ENCODE measurements around the gene AMT.
"Not testable (repeated sequence)": the region's sequence is repeated elsewhere in the genome, so short reads cannot be mapped to it uniquely, and the experiment has no call there.

The AMT gene

DNA sequence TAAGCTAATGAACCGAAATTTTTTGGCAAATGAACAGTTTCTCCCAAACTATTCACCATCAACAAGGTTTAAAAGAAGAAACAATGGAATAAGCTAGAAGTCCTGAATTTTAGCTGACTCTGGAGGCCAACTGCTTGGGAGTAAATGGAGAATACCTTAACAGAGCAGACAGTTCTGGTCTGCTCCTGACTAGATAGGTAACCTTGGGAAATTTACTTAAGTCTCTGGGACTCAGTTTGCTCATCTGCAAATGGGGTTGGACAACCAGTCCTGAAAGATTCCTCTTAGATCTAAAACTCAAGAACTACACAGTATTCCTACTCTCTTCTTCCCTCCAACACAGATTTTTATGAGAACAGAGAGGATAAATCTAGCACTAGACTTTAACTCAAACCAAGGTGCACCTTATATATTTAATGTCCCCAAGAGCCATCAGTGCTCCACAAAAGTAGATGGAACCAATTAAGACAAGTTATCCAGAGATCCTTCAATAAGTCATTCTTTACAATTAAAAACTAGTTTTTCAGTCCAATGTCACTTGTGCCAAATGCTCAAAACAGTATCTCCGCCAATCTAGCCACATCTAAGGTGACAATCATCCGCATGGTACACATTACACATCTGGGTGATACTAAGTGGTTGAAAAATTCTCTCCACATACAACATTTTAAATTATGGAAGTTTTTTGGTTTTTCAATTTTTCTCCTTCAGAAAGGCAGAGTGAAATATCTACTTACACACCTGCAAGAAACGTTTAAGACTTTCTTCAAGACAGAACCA is 12.0 kb downstream of the AMT start:
- TF ChIP-seq, protein P1, sequence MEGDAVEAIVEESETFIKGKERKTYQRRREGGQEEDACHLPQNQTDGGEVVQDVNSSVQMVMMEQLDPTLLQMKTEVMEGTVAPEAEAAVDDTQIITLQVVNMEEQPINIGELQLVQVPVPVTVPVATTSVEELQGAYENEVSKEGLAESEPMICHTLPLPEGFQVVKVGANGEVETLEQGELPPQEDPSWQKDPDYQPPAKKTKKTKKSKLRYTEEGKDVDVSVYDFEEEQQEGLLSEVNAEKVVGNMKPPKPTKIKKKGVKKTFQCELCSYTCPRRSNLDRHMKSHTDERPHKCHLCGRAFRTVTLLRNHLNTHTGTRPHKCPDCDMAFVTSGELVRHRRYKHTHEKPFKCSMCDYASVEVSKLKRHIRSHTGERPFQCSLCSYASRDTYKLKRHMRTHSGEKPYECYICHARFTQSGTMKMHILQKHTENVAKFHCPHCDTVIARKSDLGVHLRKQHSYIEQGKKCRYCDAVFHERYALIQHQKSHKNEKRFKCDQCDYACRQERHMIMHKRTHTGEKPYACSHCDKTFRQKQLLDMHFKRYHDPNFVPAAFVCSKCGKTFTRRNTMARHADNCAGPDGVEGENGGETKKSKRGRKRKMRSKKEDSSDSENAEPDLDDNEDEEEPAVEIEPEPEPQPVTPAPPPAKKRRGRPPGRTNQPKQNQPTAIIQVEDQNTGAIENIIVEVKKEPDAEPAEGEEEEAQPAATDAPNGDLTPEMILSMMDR (IDR thresholded peaks at IDR 0.05; ENCODE audit: borderline replicate concordance, control extremely low read depth, extremely low read depth, insufficient read depth, missing control alignments), result no peak
- in situ Hi-C loops (cut with MboI; ENCODE audit: low sequenced_read_pairs, unreplicated experiment), result no loop called here
- DNase-seq (ENCODE audit: low spot score), result no peak

DNA sequence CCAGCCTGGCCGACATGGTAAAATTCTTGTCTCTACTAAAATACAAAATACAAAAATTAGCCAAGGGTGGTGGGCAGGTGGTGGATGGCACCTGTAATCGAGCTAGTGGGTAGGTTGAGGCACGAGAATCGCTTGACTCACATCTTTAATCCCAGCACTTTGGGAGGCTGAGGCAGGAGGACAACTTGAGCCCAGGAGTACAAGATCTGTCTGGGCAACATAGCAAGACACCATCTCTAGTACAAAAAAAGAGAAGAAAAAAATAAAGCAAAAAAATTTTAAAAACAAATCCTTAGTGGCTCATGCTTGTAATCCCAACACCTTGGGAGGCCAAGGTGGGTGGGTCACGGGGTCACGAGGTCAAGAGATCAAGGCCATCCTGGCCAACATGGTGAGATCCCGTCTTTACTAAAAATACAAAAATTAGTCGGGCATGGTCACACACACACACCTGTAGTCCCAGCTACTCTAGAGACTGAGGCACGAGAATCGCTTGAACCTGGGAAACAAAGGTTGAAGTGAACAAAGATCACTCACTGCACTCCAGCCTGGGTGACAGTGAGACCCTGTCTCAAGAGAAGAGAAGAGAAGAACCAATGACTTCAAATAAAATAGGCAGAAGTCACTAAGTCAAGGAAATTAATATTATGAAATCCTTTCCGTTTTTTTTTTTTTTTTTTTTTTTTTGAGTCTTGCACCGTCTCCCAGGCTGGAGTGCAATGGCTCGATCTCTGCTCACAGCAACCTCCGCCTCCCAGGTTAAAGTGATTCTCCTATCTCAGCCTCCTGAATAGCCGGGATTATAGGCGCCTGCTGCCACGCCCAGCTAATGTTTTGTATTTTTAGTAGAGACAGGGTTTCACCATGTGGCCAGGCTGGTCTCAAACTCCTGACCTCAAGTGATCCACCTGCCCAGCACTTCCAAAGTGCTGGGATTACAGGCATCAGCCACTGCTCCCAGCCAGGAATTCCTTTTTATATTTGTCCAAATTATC is 15.4 kb downstream of the AMT start:
- no peak for DNase-seq (ENCODE audit: low spot score)
- in situ Hi-C loops (cut with MboI; ENCODE audit: low sequenced_read_pairs, unreplicated experiment), result no loop called here
- TF ChIP-seq, protein P1 (IDR thresholded peaks at IDR 0.05; ENCODE audit: borderline replicate concordance, control extremely low read depth, extremely low read depth, insufficient read depth, missing control alignments), result no peak

DNA sequence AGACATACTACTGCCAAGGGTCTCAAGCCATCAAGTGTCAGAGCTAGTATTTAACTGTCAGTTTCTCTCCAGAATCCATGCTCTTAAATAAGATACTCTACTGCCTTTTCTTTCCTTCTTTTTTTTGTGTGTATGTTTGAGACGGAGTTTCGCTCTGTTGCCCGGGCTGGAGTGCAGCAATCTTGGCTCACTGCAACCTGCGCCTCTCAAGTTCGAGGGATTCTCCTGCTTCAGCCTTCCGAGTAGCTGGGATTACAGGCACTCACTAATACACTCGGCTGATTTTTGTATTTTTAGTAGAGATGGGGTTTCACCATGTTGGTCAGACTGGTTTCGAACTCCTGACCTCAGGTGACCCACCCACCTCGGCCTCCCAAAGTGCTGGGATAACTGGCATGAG is 16.7 kb downstream of the AMT start:
- DNase-seq (ENCODE audit: low spot score); in situ Hi-C loops (cut with MboI; ENCODE audit: low sequenced_read_pairs, unreplicated experiment): not testable (repeated sequence)

DNA sequence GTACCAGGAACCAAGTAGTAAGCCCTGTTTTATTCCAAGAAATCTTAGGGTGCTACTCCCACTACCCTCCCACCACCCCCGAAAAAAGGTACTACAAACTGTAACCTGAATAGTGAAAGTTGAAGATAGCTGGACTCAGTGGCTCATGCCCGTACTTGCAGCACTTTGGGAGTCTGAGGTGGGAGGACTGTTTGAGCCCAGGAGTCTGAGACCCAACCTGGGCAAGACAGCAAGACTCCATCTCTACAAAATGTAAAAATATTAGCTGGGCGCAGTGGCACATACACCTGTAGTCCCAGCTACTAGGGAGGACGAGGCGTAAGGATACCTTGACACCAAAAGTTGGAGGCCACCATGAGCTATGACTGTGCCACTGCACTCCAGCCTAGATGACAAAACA is 18.4 kb downstream of the AMT start:
- in situ Hi-C loops (cut with MboI; ENCODE audit: low sequenced_read_pairs, unreplicated experiment), result no loop called here
- TF ChIP-seq, protein P1 (IDR thresholded peaks at IDR 0.05; ENCODE audit: borderline replicate concordance, control extremely low read depth, extremely low read depth, insufficient read depth, missing control alignments), result no peak

DNA sequence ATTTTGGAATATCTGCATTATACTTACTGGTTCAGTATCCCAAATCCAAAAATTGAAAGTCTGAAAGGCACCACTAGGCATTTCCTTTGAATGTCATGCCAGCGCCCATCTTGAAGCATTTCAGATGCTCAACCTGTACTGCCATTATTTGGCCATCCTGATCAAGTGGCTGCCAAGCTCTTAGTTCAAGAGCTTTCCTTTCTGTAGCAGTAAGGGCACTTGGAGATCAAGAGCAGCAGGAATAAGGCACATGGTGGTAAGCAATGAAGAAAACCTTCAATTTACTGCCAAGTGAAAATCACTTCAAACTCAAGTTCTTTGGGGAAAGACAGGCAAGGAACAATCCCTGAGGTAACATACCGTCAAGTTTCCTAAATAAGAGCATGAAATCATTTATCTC is 20.5 kb downstream of the AMT start:
- no peak for DNase-seq (ENCODE audit: low spot score)
- in situ Hi-C loops (cut with MboI; ENCODE audit: low sequenced_read_pairs, unreplicated experiment), result no loop called here
- TF ChIP-seq, protein P1 (IDR thresholded peaks at IDR 0.05; ENCODE audit: borderline replicate concordance, control extremely low read depth, extremely low read depth, insufficient read depth, missing control alignments), result no peak

More for the DNA sequence above, 18.4 kb downstream of the AMT start:
- DNase-seq (ENCODE audit: low spot score), result no peak

DNA sequence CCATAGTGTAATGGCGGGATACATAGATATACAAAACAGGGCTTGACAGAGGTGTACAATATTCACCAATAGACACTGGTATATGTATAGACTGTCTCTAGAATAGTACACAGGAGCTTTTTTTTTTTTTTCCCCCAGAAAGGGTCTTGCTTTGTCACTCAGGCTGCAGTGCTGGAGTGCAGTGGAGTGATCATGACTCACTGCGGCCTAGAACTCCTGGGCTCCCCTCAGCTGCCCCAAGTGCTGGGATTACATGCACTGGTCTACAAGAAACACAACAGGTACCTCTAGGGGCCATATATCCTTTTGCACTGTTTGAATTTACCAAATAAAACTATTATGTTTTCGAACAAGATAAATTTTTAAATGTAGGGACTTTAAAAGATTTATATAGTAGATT is 22.8 kb downstream of the AMT start:
- TF ChIP-seq, protein P1 (IDR thresholded peaks at IDR 0.05; ENCODE audit: borderline replicate concordance, control extremely low read depth, extremely low read depth, insufficient read depth, missing control alignments), result no peak
- DNase-seq (ENCODE audit: low spot score), result no peak
- in situ Hi-C loops (cut with MboI; ENCODE audit: low sequenced_read_pairs, unreplicated experiment), result no loop called here

DNA sequence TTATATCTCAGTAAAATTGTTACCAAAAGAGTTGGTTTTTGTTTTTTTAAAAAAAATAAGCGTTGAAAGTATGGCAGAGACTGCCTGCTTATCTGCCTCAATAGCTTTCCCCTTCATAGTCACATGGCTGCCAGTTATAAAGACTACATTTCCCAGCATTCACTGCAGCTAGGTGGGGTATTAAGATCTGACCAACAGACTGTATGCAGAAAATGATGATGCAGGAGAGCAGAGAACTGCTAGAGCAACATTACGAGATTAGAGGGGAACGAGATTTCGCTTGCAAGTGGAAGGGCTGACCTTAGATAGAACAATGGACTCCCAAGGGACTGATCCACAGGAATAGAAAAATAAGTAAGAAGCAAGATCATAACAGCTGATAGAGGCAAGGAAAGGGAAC is 24.8 kb downstream of the AMT start:
- in situ Hi-C loops (cut with MboI; ENCODE audit: low sequenced_read_pairs, unreplicated experiment), result no loop called here
- DNase-seq (ENCODE audit: low spot score), result no peak
- TF ChIP-seq, protein P1 (IDR thresholded peaks at IDR 0.05; ENCODE audit: borderline replicate concordance, control extremely low read depth, extremely low read depth, insufficient read depth, missing control alignments), result no peak

DNA sequence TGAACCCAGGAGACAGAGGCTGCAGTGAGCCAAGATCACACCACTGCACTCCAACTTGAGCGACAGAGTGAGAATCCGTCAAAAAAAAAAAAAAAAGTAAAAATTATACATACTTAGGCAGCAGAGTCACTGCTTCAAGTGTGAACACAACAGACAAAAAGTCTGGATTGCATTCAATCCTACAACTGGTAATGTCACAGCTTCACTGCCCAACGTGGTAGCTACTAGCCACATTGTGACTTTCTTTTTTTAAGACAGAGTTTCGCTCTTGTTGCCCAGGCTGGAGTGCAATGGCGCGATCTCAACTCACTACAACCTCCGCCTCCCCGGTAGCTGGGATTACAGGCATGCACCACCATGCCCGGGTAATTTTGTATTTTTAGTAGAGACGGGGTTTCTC is 31.0 kb downstream of the AMT start:
- in situ Hi-C loops (cut with MboI; ENCODE audit: low sequenced_read_pairs, unreplicated experiment), result not testable (repeated sequence)

More for the DNA sequence above, 31.0 kb downstream of the AMT start:
- not testable (repeated sequence) for DNase-seq (ENCODE audit: low spot score)

All from GM13976 (cell line).